HCT116 (cell line): Measurements from ENCODE around the gene CACNB2. TPM values are rescaled to one million over a fixed set of nuclear protein-coding genes. Genes with fewer than 3 reads are reported as not detected.

Source experiments
- ATAC-seq: fragments of 200-7000 bp; cut with Tn5 transposase; 2 replicates; pipeline ENCODE4 v1.9.1; 2020; ENCODE audit warnings: mild to moderate bottlenecking, moderate library complexity
- BruUV-seq: library from RNA; stranded (reverse); fragments of 400-500 nt; replicated peaks from 2 replicates; lab custom pipeline; 2021; lab: Mats Ljungman, UMichigan
- CTCF ChIA-PET: fragments of 300-600 bp; sonication (Branson Sonifier 250); formaldehyde crosslinking; loops from one replicate; lab custom pipeline; 2021; ENCODE audit warnings: antibody characterized with exemption; lab: Charles Lee
- POLR2A ChIA-PET: fragments of 300-600, 350-600 bp; sonication (Branson Sonifier 250); formaldehyde crosslinking; loops from one replicate; lab custom pipeline; 2021; ENCODE audit warnings: antibody characterized with exemption; lab: Charles Lee
- RAD21 ChIA-PET, 2 experiments: fragments of 300-600 bp; sonication (Branson Sonifier 250); formaldehyde crosslinking; loops; one replicate each; lab custom pipeline; 2023; ENCODE audit warnings: low total read pairs in 2 of 2; ENCODE audit not compliant: uncharacterized antibody in 2 of 2, unreplicated experiment in 2 of 2, low non-redundant PET in 1 of 2; lab: Charles Lee
- DNase-seq: peaks from one replicate; pipeline ENCODE4 v3.0.0-alpha.2; 2010; ENCODE audit warnings: low read depth, low spot score
- H2AFZ ChIP-seq: fragments of 200-600 bp; shearing (Covaris generic), sonication (generic); 2 replicates; pipeline ENCODE4 v1.6.1; 2017; ENCODE audit warnings: low read depth, mixed run types, mixed read lengths, antibody characterized with exemption, low read length; ENCODE audit not compliant: poor library complexity, severe bottlenecking
- H3K27ac ChIP-seq: 2 replicates; pipeline ENCODE4 v1.5.1; 2012; ENCODE audit warnings: low read depth, low read length
- H3K27me3 ChIP-seq: fragments of 200-600 bp; sonication (generic); 2 replicates; pipeline ENCODE4 v1.6.1; 2016; ENCODE audit warnings: mixed run types, low read length, mixed read lengths; ENCODE audit not compliant: insufficient read depth
- H3K36me3 ChIP-seq, 2 experiments: fragments of 200-500 bp in 1 of 2; fragments of 200-600 bp in 1 of 2; sonication (Bioruptor generic) in 1 of 2; sonication (generic) in 1 of 2; 2 replicates each; pipeline versions ENCODE4 v1.5.1 to v1.6.1; 2014 to 2016; ENCODE audit warnings: low read length in 2 of 2, inconsistent platforms in 1 of 2, mixed read lengths in 1 of 2, mixed run types in 1 of 2; ENCODE audit not compliant: insufficient read depth in 2 of 2, control insufficient read depth in 1 of 2
- H3K4me1 ChIP-seq, 2 experiments: fragments of 200-600 bp in 1 of 2; sonication (generic) in 1 of 2; 2 replicates each; pipeline versions ENCODE4 v1.5.1 to v1.6.1; 2012 to 2017; ENCODE audit warnings: low read length in 2 of 2, inconsistent platforms in 1 of 2, mild to moderate bottlenecking in 1 of 2, mixed read lengths in 1 of 2, mixed run types in 1 of 2, moderate library complexity in 1 of 2; ENCODE audit not compliant: insufficient read depth in 2 of 2, control insufficient read depth in 1 of 2
- H3K4me2 ChIP-seq: fragments of 200-600 bp; sonication (generic); 2 replicates; pipeline ENCODE4 v1.6.1; 2017; ENCODE audit warnings: mixed run types, low read length, mixed read lengths
- H3K4me3 ChIP-seq, 2 experiments: fragments of 200-600 bp in 1 of 2; sonication (generic) in 1 of 2; replicated peaks in 1 of 2; 2 replicates each; pipeline ENCODE4 v1.5.1; 2011 to 2016; ENCODE audit warnings: low read length in 2 of 2, control low read depth in 1 of 2, low read depth in 1 of 2, mild to moderate bottlenecking in 1 of 2, mixed read lengths in 1 of 2, mixed run types in 1 of 2
- H3K79me2 ChIP-seq: fragments of 200-600 bp; sonication (generic); 2 replicates; pipeline ENCODE4 v1.6.1; 2017; ENCODE audit warnings: mild to moderate bottlenecking, mixed run types, low read length, moderate library complexity, mixed read lengths; ENCODE audit not compliant: insufficient read depth
- H3K9ac ChIP-seq: fragments of 200-600 bp; sonication (generic); 2 replicates; pipeline ENCODE4 v1.6.1; 2016; ENCODE audit warnings: low read length, mixed read lengths
- H3K9me2 ChIP-seq: fragments of 200-600 bp; sonication (generic), shearing (Covaris generic); 2 replicates; pipeline ENCODE4 v1.6.1; 2017; ENCODE audit warnings: mixed run types, mild to moderate bottlenecking, moderate library complexity; ENCODE audit not compliant: insufficient read depth
- H3K9me3 ChIP-seq, 2 experiments: fragments of 200-500 bp in 1 of 2; fragments of 200-600 bp in 1 of 2; sonication (Bioruptor generic) in 1 of 2; sonication (generic) in 1 of 2; 2 replicates each; pipeline ENCODE4 v1.6.1; 2014 to 2017; ENCODE audit warnings: low read length in 2 of 2, mixed read lengths in 2 of 2, inconsistent platforms in 1 of 2, low read depth in 1 of 2, mild to moderate bottlenecking in 1 of 2, mixed run types in 1 of 2, moderate library complexity in 1 of 2; ENCODE audit not compliant: control insufficient read depth in 1 of 2, insufficient read depth in 1 of 2
- H4K20me1 ChIP-seq: fragments of 200-600 bp; sonication (generic), shearing (Covaris generic); 2 replicates; pipeline ENCODE4 v1.6.1; 2017; ENCODE audit warnings: mixed run types, mild to moderate bottlenecking, moderate library complexity; ENCODE audit not compliant: insufficient read depth
- ATF3 ChIP-seq: IDR thresholded peaks from 2 replicates; pipeline ENCODE4 v1.6.1; 2012
- CEBPB ChIP-seq: IDR thresholded peaks from 2 replicates; pipeline ENCODE4 v1.6.1; 2012; ENCODE audit warnings: low read depth
- CTCF ChIP-seq, 3 experiments: fragments of 200-600 bp in 1 of 3; sonication (generic) in 1 of 3; IDR thresholded peaks in 2 of 3; conservative IDR thresholded peaks in 1 of 3; 2 replicates each; pipeline ENCODE4 v1.5.1; 2012 to 2017; ENCODE audit warnings: low read depth in 2 of 3, low read length in 2 of 3, antibody characterized with exemption in 1 of 3, borderline replicate concordance in 1 of 3, control low read depth in 1 of 3, mild to moderate bottlenecking in 1 of 3, mixed read lengths in 1 of 3, mixed run types in 1 of 3, moderate library complexity in 1 of 3; ENCODE audit not compliant: insufficient read depth in 1 of 3
- ELF1 ChIP-seq: IDR thresholded peaks from 2 replicates; pipeline ENCODE4 v1.6.1; 2012; ENCODE audit warnings: low read depth, borderline replicate concordance
- EZH2 ChIP-seq: fragments of 200-600 bp; sonication (generic); IDR thresholded peaks from 2 replicates; pipeline ENCODE4 v1.6.1; 2017; ENCODE audit warnings: antibody characterized with exemption, mixed run types
- EZH2phosphoT487 ChIP-seq: fragments of 200-600 bp; IDR thresholded peaks from 2 replicates; pipeline ENCODE4 v1.6.1; 2018; ENCODE audit warnings: antibody characterized with exemption, borderline replicate concordance
- FOSL1 ChIP-seq: IDR thresholded peaks from 2 replicates; pipeline ENCODE4 v1.6.1; 2012; ENCODE audit warnings: low read depth
- JUND ChIP-seq: IDR thresholded peaks from 2 replicates; pipeline ENCODE4 v1.6.1; 2012
- MAX ChIP-seq: IDR thresholded peaks from 2 replicates; pipeline ENCODE4 v1.6.1; 2012
- POLR2A ChIP-seq: IDR thresholded peaks from 2 replicates; pipeline ENCODE4 v1.7.0; 2011; ENCODE audit warnings: borderline replicate concordance; ENCODE audit not compliant: insufficient read depth, insufficient read length; ENCODE audit errors: extremely low read depth
- POLR2AphosphoS5 ChIP-seq: IDR thresholded peaks from 2 replicates; pipeline ENCODE4 v1.6.1; 2011; ENCODE audit warnings: mild to moderate bottlenecking, low read depth, low read length, moderate library complexity
- SIN3A ChIP-seq: IDR thresholded peaks from 2 replicates; pipeline ENCODE4 v1.6.1; 2012; ENCODE audit warnings: low read depth
- SRF ChIP-seq: IDR thresholded peaks from 2 replicates; pipeline ENCODE4 v1.6.1; 2012; ENCODE audit warnings: low read depth
- TCF7L2 ChIP-seq: IDR thresholded peaks from 2 replicates; pipeline ENCODE4 v1.7.0; 2011; ENCODE audit warnings: borderline replicate concordance, inconsistent platforms; ENCODE audit not compliant: insufficient read depth, insufficient read length; ENCODE audit errors: extremely low read depth
- YY1 ChIP-seq: IDR thresholded peaks from 2 replicates; pipeline ENCODE4 v1.6.1; 2011; ENCODE audit warnings: low read length, low read depth, moderate library complexity, mild to moderate bottlenecking; ENCODE audit not compliant: insufficient replicate concordance; ENCODE audit errors: extremely low read depth
- ZFX ChIP-seq: fragments of 450-650 bp; IDR thresholded peaks from 2 replicates; pipeline ENCODE4 v1.6.1; 2017
- intact Hi-C: fragments of 100-400 bp; cut with micrococcal nuclease; formaldehyde crosslinking; loops from 2 replicates; pipeline ENCODE4 v1.10.0; 2022
- total RNA-seq: library from RNA; stranded (reverse); gene quantifications from one replicate; pipeline ENCODE4 v1.2.1, GENCODE V29; 2021; ENCODE audit not compliant: unreplicated experiment

CACNB2 gene
- total RNA-seq, 1 experiment from 2014 or later: 0.71 TPM

- TF ChIP-seq ATF3 (no peak), FOSL1 (no peak), CEBPB (no peak), SRF (no peak), YY1 (no peak), POLR2AphosphoS5 (no peak), EZH2phosphoT487 (no peak), CTCF (IDR thresholded peaks at IDR 0.05 in 2 of 3, conservative IDR thresholded peaks at IDR 0.05 in 1 of 3; ENCODE audit: borderline replicate concordance in 1 of 3, insufficient read depth in 1 of 3, low read depth in 2 of 3, low read length in 2 of 3) (no peak)
- Histone ChIP-seq H3K9me2 (no peaks in the 10 kb centered on the region), H3K9me3 (no peaks in the 10 kb centered on the region), H3K9ac (no peak overlapping the region), H4K20me1 (no peaks in the 10 kb centered on the region), H3K27ac (no peak overlapping the region), H3K4me1 (no peaks in the 10 kb centered on the region), H2AFZ (no peak overlapping the region), H3K4me2 (no peak overlapping the region), H3K79me2 (no peaks in the 10 kb centered on the region), H3K4me3 (no peak overlapping the region), H3K36me3 (no peaks in the 10 kb centered on the region), H3K27me3 (peaks cover 4% of the 10 kb centered on the region)
- BruUV-seq: no TSS peak
- ChIA-PET POLR2A (no interaction called here), RAD21 (no interaction called here), CTCF (no interaction called here)
- ATAC-seq (no peak), DNase-seq (no peak)
- intact Hi-C loops: no loop called here
These were observed 42.7 kb upstream of the CACNB2 start for GRCh38 chr10:18097524-18097923.

GRCh38 chr10:18098201-18098600 lies 42.0 kb upstream of the CACNB2 start:
- Histone ChIP-seq H3K4me1 (no peaks in the 10 kb centered on the region), H3K4me3 (no peak overlapping the region), H4K20me1 (no peaks in the 10 kb centered on the region), H3K9me2 (no peaks in the 10 kb centered on the region), H3K9me3 (no peaks in the 10 kb centered on the region), H3K4me2 (no peak overlapping the region), H3K36me3 (no peaks in the 10 kb centered on the region), H2AFZ (no peak overlapping the region), H3K79me2 (no peaks in the 10 kb centered on the region), H3K27me3 (peaks cover 4% of the 10 kb centered on the region), H3K27ac (no peak overlapping the region), H3K9ac (no peak overlapping the region)
- intact Hi-C loops: no loop called here
- ChIA-PET CTCF (no interaction called here), POLR2A (no interaction called here), RAD21 (no interaction called here)
- ATAC-seq (no peak), DNase-seq (no peak)
- BruUV-seq: no TSS peak
- TF ChIP-seq SIN3A: no peak
- no peak for TF ChIP-seq EZH2
- no peak for TF ChIP-seq TCF7L2
- no peak for TF ChIP-seq SRF
- no peak for TF ChIP-seq JUND
- no peak for TF ChIP-seq ZFX
- TF ChIP-seq POLR2A: no peak
- no peak for TF ChIP-seq MAX
- TF ChIP-seq CTCF (IDR thresholded peaks at IDR 0.05 in 2 of 3, conservative IDR thresholded peaks at IDR 0.05 in 1 of 3; ENCODE audit: borderline replicate concordance in 1 of 3, insufficient read depth in 1 of 3, low read depth in 2 of 3, low read length in 2 of 3): no peak
- no peak for TF ChIP-seq POLR2AphosphoS5
- no peak for TF ChIP-seq ATF3
- no peak for TF ChIP-seq ELF1
